Measurements from ENCODE around the gene SLC12A5. TPM values are rescaled to one million over a fixed set of nuclear protein-coding genes. Genes with fewer than 3 reads are reported as not detected.

The SLC12A5 gene
- total and polyA plus RNA-seq, 12 donors: 0.28 to 1.3 (median 1.0) TPM; not detected in 8

GRCh38 chr20:46014517-46015396 is 14.3 kb upstream of the SLC12A5 start:
- no peak overlapping the region for H3K27ac ChIP-seq
- H3K27me3 ChIP-seq: peaks cover 24 to 99% (median 91%) of the 10 kb centered on the region in 7 donors
- ATAC-seq (no peak), DNase-seq (no peak)
- TF ChIP-seq, protein P1, sequence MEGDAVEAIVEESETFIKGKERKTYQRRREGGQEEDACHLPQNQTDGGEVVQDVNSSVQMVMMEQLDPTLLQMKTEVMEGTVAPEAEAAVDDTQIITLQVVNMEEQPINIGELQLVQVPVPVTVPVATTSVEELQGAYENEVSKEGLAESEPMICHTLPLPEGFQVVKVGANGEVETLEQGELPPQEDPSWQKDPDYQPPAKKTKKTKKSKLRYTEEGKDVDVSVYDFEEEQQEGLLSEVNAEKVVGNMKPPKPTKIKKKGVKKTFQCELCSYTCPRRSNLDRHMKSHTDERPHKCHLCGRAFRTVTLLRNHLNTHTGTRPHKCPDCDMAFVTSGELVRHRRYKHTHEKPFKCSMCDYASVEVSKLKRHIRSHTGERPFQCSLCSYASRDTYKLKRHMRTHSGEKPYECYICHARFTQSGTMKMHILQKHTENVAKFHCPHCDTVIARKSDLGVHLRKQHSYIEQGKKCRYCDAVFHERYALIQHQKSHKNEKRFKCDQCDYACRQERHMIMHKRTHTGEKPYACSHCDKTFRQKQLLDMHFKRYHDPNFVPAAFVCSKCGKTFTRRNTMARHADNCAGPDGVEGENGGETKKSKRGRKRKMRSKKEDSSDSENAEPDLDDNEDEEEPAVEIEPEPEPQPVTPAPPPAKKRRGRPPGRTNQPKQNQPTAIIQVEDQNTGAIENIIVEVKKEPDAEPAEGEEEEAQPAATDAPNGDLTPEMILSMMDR (IDR thresholded peaks at IDR 0.05): no peak
- no peak overlapping the region for H3K4me3 ChIP-seq
- H3K4me1 ChIP-seq: peaks cover 0 to 42% (median 9%) of the 10 kb centered on the region in 9 donors
- 57 to 62% methylated on average over 7 of the region's 7 CpGs for WGBS, 2 donors
- H3K36me3 ChIP-seq: no peaks in the 10 kb centered on the region
- intact Hi-C loops (cut with DNase I): loop anchor here in 2 of 10 donors (5.0 to 10.0 kb wide), 2 partner anchors 158 to 330 kb away; no protein-coding TSS in a partner anchor
- no peaks in the 10 kb centered on the region for H3K9me3 ChIP-seq

GRCh38 chr20:46017272-46017671 is 11.7 kb upstream of the SLC12A5 start:
- no peak overlapping the region for H3K4me3 ChIP-seq
- intact Hi-C loops (cut with DNase I): loop anchor here in 2 of 10 donors (5.0 to 10.0 kb wide), 2 partner anchors 155 to 328 kb away; no protein-coding TSS in a partner anchor
- WGBS, 2 donors: 66 to 77% methylated on average over 4 of the region's 4 CpGs
- no peak overlapping the region for H3K27ac ChIP-seq
- H3K27me3 ChIP-seq: peaks cover 19 to 99% (median 91%) of the 10 kb centered on the region in 7 donors
- H3K4me1 ChIP-seq: peaks cover 0 to 33% (median 14%) of the 10 kb centered on the region in 9 donors
- no peaks in the 10 kb centered on the region for H3K36me3 ChIP-seq
- DNase-seq: no peak
- ATAC-seq: no peak
- no peaks in the 10 kb centered on the region for H3K9me3 ChIP-seq
- TF ChIP-seq, protein P1 (IDR thresholded peaks at IDR 0.05): no peak

DNA sequence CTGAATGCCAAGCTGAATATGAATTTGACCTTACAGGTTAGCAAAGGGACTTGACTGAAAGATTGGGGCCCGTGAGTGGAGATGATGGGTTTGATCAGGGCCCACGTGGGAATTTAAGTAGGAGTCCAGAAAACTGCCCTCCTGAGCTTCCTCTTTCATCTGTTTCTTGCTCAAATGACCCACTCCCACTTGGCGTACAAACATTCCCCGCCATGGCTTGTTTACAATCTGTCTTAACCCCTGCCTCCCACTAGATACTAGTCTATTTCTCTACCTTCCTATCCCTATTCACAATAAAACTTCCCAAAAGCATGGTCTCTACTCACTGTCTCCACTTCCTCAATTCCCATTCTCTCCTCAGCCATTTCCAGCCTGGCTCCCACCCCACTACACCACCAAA is 10.9 kb upstream of the SLC12A5 start:
- intact Hi-C loops (cut with DNase I): loop anchor here in 2 of 10 donors (5.0 to 10.0 kb wide), 2 partner anchors 154 to 327 kb away; no protein-coding TSS in a partner anchor
- WGBS, 2 donors: 69 to 70% methylated on average over 4 of the region's 4 CpGs
- Histone ChIP-seq H3K27me3 (peaks cover 21 to 98% (median 89%) of the 10 kb centered on the region in 7 donors), H3K4me1 (peaks cover 0 to 33% (median 16%) of the 10 kb centered on the region in 9 donors), H3K36me3 (no peaks in the 10 kb centered on the region), H3K4me3 (no peak overlapping the region), H3K9me3 (no peaks in the 10 kb centered on the region), H3K27ac (no peak overlapping the region)
- ATAC-seq (no peak), DNase-seq (no peak)
- TF ChIP-seq, protein P1 (IDR thresholded peaks at IDR 0.05): no peak

DNA sequence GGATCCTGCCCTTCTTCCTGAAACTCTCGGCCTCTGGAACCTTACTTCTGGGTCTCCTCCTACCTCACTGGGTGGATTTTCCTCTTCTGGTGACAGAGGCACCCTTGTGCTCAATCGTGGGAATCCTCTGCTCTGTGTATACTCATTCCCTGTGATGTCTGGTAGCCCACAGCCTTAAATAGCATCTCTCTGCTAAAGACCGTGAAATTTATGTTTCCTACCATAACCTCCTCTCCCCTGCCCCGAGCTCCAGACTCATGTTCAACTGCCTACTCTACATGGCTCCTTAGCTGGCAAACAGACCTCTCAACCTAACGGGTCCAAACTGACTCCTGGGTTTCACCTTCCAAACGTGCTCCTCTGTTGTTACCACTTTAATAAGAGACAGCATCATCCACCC is 10.4 kb upstream of the SLC12A5 start:
- Histone ChIP-seq H3K27me3 (peaks cover 22 to 98% (median 89%) of the 10 kb centered on the region in 7 donors), H3K36me3 (no peaks in the 10 kb centered on the region), H3K4me3 (no peak overlapping the region), H3K4me1 (peaks cover 0 to 29% (median 16%) of the 10 kb centered on the region in 9 donors), H3K27ac (no peak overlapping the region), H3K9me3 (no peaks in the 10 kb centered on the region)
- no peak for DNase-seq
- WGBS, 2 donors: 63 to 66% methylated on average over 6 of the region's 6 CpGs
- intact Hi-C loops (cut with DNase I): loop anchor here in 2 of 10 donors (5.0 to 10.0 kb wide), 2 partner anchors 154 to 326 kb away; no protein-coding TSS in a partner anchor
- TF ChIP-seq, protein P1 (IDR thresholded peaks at IDR 0.05): no peak
- ATAC-seq: no peak

Measured in heart right ventricle (tissue), 16 donors.